ENCODE results near the gene SMYD5.

DNA sequence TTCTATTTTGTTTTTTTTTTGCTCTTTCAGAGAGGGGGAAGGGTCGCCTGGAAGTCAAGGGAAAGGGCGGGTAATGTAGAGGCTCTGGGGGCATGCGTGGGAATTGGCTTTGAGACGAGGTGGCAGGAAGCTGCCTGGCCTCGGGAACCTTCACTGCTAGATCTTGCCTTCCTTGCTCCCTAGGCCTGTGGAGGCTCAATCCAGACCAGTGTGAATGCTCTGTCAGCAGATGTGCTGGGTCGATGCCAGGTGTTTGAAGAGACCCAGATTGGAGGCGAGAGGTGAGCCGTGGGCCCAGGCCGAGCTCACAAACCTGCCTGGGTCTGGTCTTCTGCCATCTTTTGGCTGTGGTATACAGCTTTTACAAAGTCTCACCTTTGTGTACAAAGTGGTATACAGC, 35.6 kb downstream of the SMYD5 start:
- TF ChIP-seq CTCF (IDR thresholded peaks at IDR 0.05 in 8 of 11, conservative IDR thresholded peaks at IDR 0.05 in 3 of 11) (no peak), POLR2A (IDR thresholded peaks at IDR 0.05) (no peak), POLR2AphosphoS5 (IDR thresholded peaks at IDR 0.05) (no peak)
